ENCODE data around the gene SNRNP70. TPM values are rescaled to one million over a fixed set of nuclear protein-coding genes. Genes with fewer than 3 reads are reported as not detected.

SNRNP70 gene
- total and polyA plus RNA-seq, 2 of the 13 experiments (the other 11 are each of a cell fraction or from before 2014, with no cell fraction given) = 150 to 210 TPM

GRCh38 chr19:49145573-49146407 is 60.5 kb downstream of the SNRNP70 start (continued):
- TF ChIP-seq ZNF567 (CRISPR knock-in tag; IDR thresholded peaks at IDR 0.05; ENCODE audit: borderline replicate concordance) (no peak), TCF7 (IDR thresholded peaks at IDR 0.05; ENCODE audit: low read depth) (no peak), PRPF4 (IDR thresholded peaks at IDR 0.05; ENCODE audit: low read depth, low read length, poor library complexity, severe bottlenecking) (peak; percentile 75), KLF15 (CRISPR knock-in tag; IDR thresholded peaks at IDR 0.05; ENCODE audit: borderline replicate concordance) (no peak), ZNF670 (CRISPR knock-in tag; IDR thresholded peaks at IDR 0.05; ENCODE audit: borderline replicate concordance) (no peak), TIGD3 (CRISPR knock-in tag; IDR thresholded peaks at IDR 0.05; ENCODE audit: borderline replicate concordance) (no peak), ZNF275 (CRISPR knock-in tag; IDR thresholded peaks at IDR 0.05; ENCODE audit: borderline replicate concordance) (no peak), ELK4 (CRISPR knock-in tag; IDR thresholded peaks at IDR 0.05; ENCODE audit: borderline replicate concordance) (no peak), ZNF687 (CRISPR knock-in tag; IDR thresholded peaks at IDR 0.05) (peak; percentile 76), ZNF331 (CRISPR knock-in tag; IDR thresholded peaks at IDR 0.05) (no peak), ZNF281 (CRISPR knock-in tag; IDR thresholded peaks at IDR 0.05; ENCODE audit: borderline replicate concordance) (peak; percentile 50; the same call in 1 of the 2 replicates), PITX1 (CRISPR knock-in tag; IDR thresholded peaks at IDR 0.05) (no peak), RXRA (CRISPR knock-in tag; IDR thresholded peaks at IDR 0.05) (no peak), KAT7 (CRISPR knock-in tag; IDR thresholded peaks at IDR 0.05; ENCODE audit: borderline replicate concordance) (no peak), SPEN (CRISPR knock-in tag; IDR thresholded peaks at IDR 0.05; ENCODE audit: low read depth) (no peak), FOXK1 (CRISPR knock-in tag; IDR thresholded peaks at IDR 0.05; ENCODE audit: borderline replicate concordance, low read depth) (no peak)
